Measurements from ENCODE around the gene MRTFA. TPM values are rescaled to one million over a fixed set of nuclear protein-coding genes. Genes with fewer than 3 reads are reported as not detected.

The MRTFA gene
- total RNA-seq, 1 experiment from 2014 or later = 28.0 TPM

DNA sequence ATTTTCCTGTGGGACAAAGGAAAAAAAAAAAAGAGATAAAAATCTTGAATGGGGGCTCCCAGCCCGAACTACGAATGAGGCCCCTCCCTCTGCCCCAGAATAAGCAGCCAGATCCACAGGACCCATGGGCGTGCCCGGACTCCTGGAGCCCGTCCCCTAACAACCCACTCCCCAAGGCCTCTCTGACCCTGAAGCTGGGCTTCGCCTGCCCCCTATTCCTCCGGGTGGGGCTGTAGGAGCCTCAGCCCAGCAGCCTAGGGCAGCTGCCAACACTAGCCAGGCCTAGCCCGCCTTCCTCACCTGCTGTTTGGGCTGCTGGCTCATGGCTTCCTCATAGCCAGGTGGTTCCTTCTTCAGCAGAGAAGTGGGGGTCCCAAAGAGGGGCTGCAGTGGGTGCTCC, 219.5 kb downstream of the MRTFA start:
- Histone ChIP-seq H3K36me3 (ENCODE audit: control insufficient read depth in 1 of 2, insufficient read depth in 2 of 2, low read length in 2 of 2) (no peaks in the 10 kb centered on the region; a peak in 2 of 4 replicates), H4K20me1 (ENCODE audit: insufficient read depth) (no peaks in the 10 kb centered on the region), H3K9me2 (ENCODE audit: insufficient read depth) (no peaks in the 10 kb centered on the region), H3K4me3 (replicated peaks in 1 of 2; ENCODE audit: low read depth in 1 of 2, low read length in 2 of 2) (no peak overlapping the region), H3K27me3 (ENCODE audit: insufficient read depth, low read length) (no peaks in the 10 kb centered on the region), H3K27ac (ENCODE audit: low read depth, low read length) (no peak overlapping the region), H3K4me2 (ENCODE audit: low read length) (no peak overlapping the region), H2AFZ (ENCODE audit: low read depth, low read length, poor library complexity, severe bottlenecking) (no peak overlapping the region), H3K9me3 (ENCODE audit: control insufficient read depth in 1 of 2, insufficient read depth in 1 of 2, low read depth in 1 of 2, low read length in 2 of 2) (no peaks in the 10 kb centered on the region), H3K4me1 (ENCODE audit: control insufficient read depth in 1 of 2, insufficient read depth in 2 of 2, low read length in 2 of 2) (no peaks in the 10 kb centered on the region), H3K9ac (ENCODE audit: low read length) (no peak overlapping the region), H3K79me2 (ENCODE audit: insufficient read depth, low read length) (no peaks in the 10 kb centered on the region)
- DNase-seq (ENCODE audit: low read depth, low spot score) (no peak), ATAC-seq (no peak)
- no TSS peak for BruUV-seq (replicated peaks)
- RAD21 ChIA-PET (ENCODE audit: low non-redundant PET in 1 of 2, low total read pairs in 2 of 2, uncharacterized antibody in 2 of 2, unreplicated experiment in 2 of 2) = no interaction called here
- intact Hi-C loops (cut with micrococcal nuclease) = no loop called here
- POLR2A ChIA-PET = no interaction called here
- TF ChIP-seq FOSL1 (IDR thresholded peaks at IDR 0.05; ENCODE audit: low read depth) = no peak
- TF ChIP-seq CTCF (IDR thresholded peaks at IDR 0.05 in 2 of 3, conservative IDR thresholded peaks at IDR 0.05 in 1 of 3; ENCODE audit: borderline replicate concordance in 1 of 3, insufficient read depth in 1 of 3, low read depth in 2 of 3, low read length in 2 of 3) = no peak
- TF ChIP-seq YY1 (IDR thresholded peaks at IDR 0.05; ENCODE audit: extremely low read depth, insufficient replicate concordance, low read depth, low read length) = no peak
- CTCF ChIA-PET = no interaction called here

DNA sequence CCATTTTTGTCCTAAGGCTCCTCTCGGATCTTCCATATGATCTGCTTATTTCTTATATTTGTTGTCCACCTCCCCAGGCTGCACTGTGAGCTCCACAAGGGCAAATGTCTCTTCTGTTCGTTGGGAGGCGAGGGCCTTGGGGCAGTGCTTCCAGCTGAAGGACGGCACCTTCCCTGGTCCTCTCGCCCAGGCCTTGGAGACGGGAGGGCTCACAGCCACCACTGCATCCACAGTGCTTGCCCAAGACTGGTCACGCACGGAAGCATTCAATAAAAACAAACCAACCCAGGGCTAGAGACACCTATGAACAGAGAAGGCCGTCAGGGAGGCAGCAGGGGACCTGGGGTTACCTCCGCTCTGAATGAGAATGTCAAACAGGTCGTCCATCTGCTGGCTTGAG, 219.9 kb downstream of the MRTFA start:
- H3K4me2 ChIP-seq (ENCODE audit: low read length) = no peak overlapping the region
- ChIA-PET RAD21 (ENCODE audit: low non-redundant PET in 1 of 2, low total read pairs in 2 of 2, uncharacterized antibody in 2 of 2, unreplicated experiment in 2 of 2) (no interaction called here), POLR2A (no interaction called here), CTCF (no interaction called here)
- H3K27me3 ChIP-seq (ENCODE audit: insufficient read depth, low read length) = no peaks in the 10 kb centered on the region
- H3K9ac ChIP-seq (ENCODE audit: low read length) = no peak overlapping the region
- DNase-seq (ENCODE audit: low read depth, low spot score) = no peak
- intact Hi-C loops (cut with micrococcal nuclease) = no loop called here
- H3K9me3 ChIP-seq (ENCODE audit: control insufficient read depth in 1 of 2, insufficient read depth in 1 of 2, low read depth in 1 of 2, low read length in 2 of 2) = no peaks in the 10 kb centered on the region
- no peaks in the 10 kb centered on the region for H3K79me2 ChIP-seq (ENCODE audit: insufficient read depth, low read length)
- H3K36me3 ChIP-seq (ENCODE audit: control insufficient read depth in 1 of 2, insufficient read depth in 2 of 2, low read length in 2 of 2) = no peaks in the 10 kb centered on the region; a peak in 2 of 4 replicates
- H4K20me1 ChIP-seq (ENCODE audit: insufficient read depth) = no peaks in the 10 kb centered on the region
- no peak overlapping the region for H2AFZ ChIP-seq (ENCODE audit: low read depth, low read length, poor library complexity, severe bottlenecking)
- no peak overlapping the region for H3K4me3 ChIP-seq (replicated peaks in 1 of 2; ENCODE audit: low read depth in 1 of 2, low read length in 2 of 2)
- H3K4me1 ChIP-seq (ENCODE audit: control insufficient read depth in 1 of 2, insufficient read depth in 2 of 2, low read length in 2 of 2) = no peaks in the 10 kb centered on the region
- no peak for ATAC-seq
- H3K9me2 ChIP-seq (ENCODE audit: insufficient read depth) = no peaks in the 10 kb centered on the region
- BruUV-seq (replicated peaks) = no TSS peak
- no peak overlapping the region for H3K27ac ChIP-seq (ENCODE audit: low read depth, low read length)
- no peak for TF ChIP-seq YY1 (IDR thresholded peaks at IDR 0.05; ENCODE audit: extremely low read depth, insufficient replicate concordance, low read depth, low read length)
- no peak for TF ChIP-seq POLR2A (IDR thresholded peaks at IDR 0.05; ENCODE audit: borderline replicate concordance, extremely low read depth, insufficient read depth, insufficient read length)
- TF ChIP-seq CBX3 (IDR thresholded peaks at IDR 0.05; ENCODE audit: low read depth) = no peak
